ENCODE measurements around the gene AP3B1.

Gene AP3B1

GRCh38 chr5:77957931-77958521, 336.5 kb downstream of the AP3B1 start:
- DNase-seq = no peak

GRCh38 chr5:77957516-77957915, 337.0 kb downstream of the AP3B1 start:
- DNase-seq = no peak

GRCh38 chr5:77957081-77957480, 337.4 kb downstream of the AP3B1 start:
- no peak for DNase-seq

- no peak for DNase-seq
These were observed 338.9 kb downstream of the AP3B1 start for GRCh38 chr5:77955577-77955976.

GRCh38 chr5:77953374-77953773, 341.1 kb downstream of the AP3B1 start:
- DNase-seq = no peak

GRCh38 chr5:77952636-77953212, 341.8 kb downstream of the AP3B1 start:
- DNase-seq = no peak
